Measurements from ENCODE around the gene MRTFB.

- TF ChIP-seq EZH2phosphoT487 (IDR thresholded peaks at IDR 0.05; ENCODE audit: low read length) = no peak
- TF ChIP-seq EZH2 (optimal IDR thresholded peaks at IDR 0.05; ENCODE audit: low read depth, low read length) = no peak
These were observed 32.9 kb downstream of the MRTFB start for GRCh38 chr16:14104066-14104465.
